B cell (primary cell): Measurements from ENCODE around the gene EIF1AX.

Source experiments
- EZH2 ChIP-seq: IDR thresholded peaks from 2 replicates; pipeline ENCODE4 v1.6.1; 2012; ENCODE audit warnings: borderline replicate concordance, low read depth, mild to moderate bottlenecking, moderate library complexity, low read length; ENCODE audit not compliant: insufficient read depth, poor library complexity, severe bottlenecking
- TF ChIP-seq, protein P1 (sequence below): fragments of 200-600 bp; IDR thresholded peaks from one replicate; pipeline ENCODE4 v1.8.0; 2022; ENCODE audit warnings: antibody characterized with exemption, mild to moderate bottlenecking

DNA sequence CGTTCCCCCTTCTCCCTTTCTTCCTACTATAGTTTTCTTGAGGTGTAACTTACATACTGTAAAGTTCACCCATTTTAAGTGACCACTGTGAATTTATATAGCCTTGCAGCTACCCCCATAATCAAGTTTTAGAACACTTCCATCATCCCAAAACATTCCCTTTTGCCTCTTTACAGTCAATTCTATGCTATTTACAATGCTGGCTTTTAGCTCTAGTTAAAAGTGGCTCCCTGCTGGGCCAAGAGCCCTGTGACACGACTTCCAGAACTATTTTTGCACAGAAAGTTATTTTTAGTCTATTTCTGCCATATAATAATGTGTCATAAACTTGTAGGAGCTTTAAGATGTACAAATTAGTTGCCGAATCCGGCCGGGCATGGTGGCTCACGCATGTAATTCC is 51.8 kb downstream of the EIF1AX start:
- TF ChIP-seq, protein P1, sequence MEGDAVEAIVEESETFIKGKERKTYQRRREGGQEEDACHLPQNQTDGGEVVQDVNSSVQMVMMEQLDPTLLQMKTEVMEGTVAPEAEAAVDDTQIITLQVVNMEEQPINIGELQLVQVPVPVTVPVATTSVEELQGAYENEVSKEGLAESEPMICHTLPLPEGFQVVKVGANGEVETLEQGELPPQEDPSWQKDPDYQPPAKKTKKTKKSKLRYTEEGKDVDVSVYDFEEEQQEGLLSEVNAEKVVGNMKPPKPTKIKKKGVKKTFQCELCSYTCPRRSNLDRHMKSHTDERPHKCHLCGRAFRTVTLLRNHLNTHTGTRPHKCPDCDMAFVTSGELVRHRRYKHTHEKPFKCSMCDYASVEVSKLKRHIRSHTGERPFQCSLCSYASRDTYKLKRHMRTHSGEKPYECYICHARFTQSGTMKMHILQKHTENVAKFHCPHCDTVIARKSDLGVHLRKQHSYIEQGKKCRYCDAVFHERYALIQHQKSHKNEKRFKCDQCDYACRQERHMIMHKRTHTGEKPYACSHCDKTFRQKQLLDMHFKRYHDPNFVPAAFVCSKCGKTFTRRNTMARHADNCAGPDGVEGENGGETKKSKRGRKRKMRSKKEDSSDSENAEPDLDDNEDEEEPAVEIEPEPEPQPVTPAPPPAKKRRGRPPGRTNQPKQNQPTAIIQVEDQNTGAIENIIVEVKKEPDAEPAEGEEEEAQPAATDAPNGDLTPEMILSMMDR: no peak
- no peak for TF ChIP-seq EZH2
